ENCODE results near the gene CCDC15.

GRCh38 chr11:125083312-125084056 lies 129.5 kb downstream of the CCDC15 start:
- TF ChIP-seq CTCF (IDR thresholded peaks at IDR 0.05) (no peak), POLR2A (IDR thresholded peaks at IDR 0.05) (no peak)
